Measurements from ENCODE around the gene FNDC3A. TPM values are rescaled to one million over a fixed set of nuclear protein-coding genes. Genes with fewer than 3 reads are reported as not detected.

The FNDC3A gene
- total and polyA plus RNA-seq, 2 donors from 2014 or later, result 12.5 to 67.8 TPM

- intact Hi-C loops (cut with DNase I), result no loop called here
- Histone ChIP-seq H3K36me3 (ENCODE audit: control insufficient read depth in 2 of 3, insufficient read depth in 3 of 3, low read length in 3 of 3) (no peaks in the 10 kb centered on the region), H3K9ac (ENCODE audit: low read length in 3 of 3) (no peak overlapping the region), H3K27ac (ENCODE audit: low read depth in 2 of 2, low read length in 2 of 2) (no peak overlapping the region), H3K4me3 (ENCODE audit: low read length in 3 of 3) (peak overlapping the region in 2 of 3 donors; percentile 38 to 80), H3K27me3 (ENCODE audit: control insufficient read depth, insufficient read depth, low read length) (no peaks in the 10 kb centered on the region), H3K9me3 (ENCODE audit: control insufficient read depth in 2 of 3, insufficient read depth in 1 of 3, low read length in 3 of 3) (no peaks in the 10 kb centered on the region), H3K4me1 (ENCODE audit: control insufficient read depth in 2 of 3, insufficient read depth in 2 of 3, low read depth in 1 of 3, low read length in 3 of 3) (peaks cover 0 to 6% (median 0%) of the 10 kb centered on the region in 3 donors)
- FAIRE-seq, result peak; percentile 76
- no peak for TF ChIP-seq CTCF (IDR thresholded peaks at IDR 0.05; ENCODE audit: borderline replicate concordance, extremely low read depth, insufficient read depth)
- DNase-seq, result no peak
These were observed 2.3 kb downstream of the FNDC3A start for GRCh38 chr13:48977973-48978372.

- DNase-seq (no peak), FAIRE-seq (no peak)
- intact Hi-C loops (cut with DNase I), result no loop called here
- peaks cover 0 to 6% (median 0%) of the 10 kb centered on the region in 3 donors for H3K4me1 ChIP-seq (ENCODE audit: control insufficient read depth in 2 of 3, insufficient read depth in 2 of 3, low read depth in 1 of 3, low read length in 3 of 3)
- peak overlapping the region in 2 of 3 donors; percentile 17 to 40 for H3K4me3 ChIP-seq (ENCODE audit: low read length in 3 of 3)
- TF ChIP-seq CTCF (IDR thresholded peaks at IDR 0.05; ENCODE audit: borderline replicate concordance, extremely low read depth, insufficient read depth), result no peak
- no peaks in the 10 kb centered on the region for H3K27me3 ChIP-seq (ENCODE audit: control insufficient read depth, insufficient read depth, low read length)
- H3K36me3 ChIP-seq (ENCODE audit: control insufficient read depth in 2 of 3, insufficient read depth in 3 of 3, low read length in 3 of 3), result no peaks in the 10 kb centered on the region
- no peaks in the 10 kb centered on the region for H3K9me3 ChIP-seq (ENCODE audit: control insufficient read depth in 2 of 3, insufficient read depth in 1 of 3, low read length in 3 of 3)
- H3K27ac ChIP-seq (ENCODE audit: low read depth in 2 of 2, low read length in 2 of 2), result no peak overlapping the region
- H3K9ac ChIP-seq (ENCODE audit: low read length in 3 of 3), result no peak overlapping the region
These were observed 3.4 kb downstream of the FNDC3A start for GRCh38 chr13:48978942-48979601.

GRCh38 chr13:48979892-48980291 is 4.2 kb downstream of the FNDC3A start:
- no peaks in the 10 kb centered on the region for H3K9me3 ChIP-seq (ENCODE audit: control insufficient read depth in 2 of 3, insufficient read depth in 1 of 3, low read length in 3 of 3)
- no peak overlapping the region for H3K4me3 ChIP-seq (ENCODE audit: low read length in 3 of 3)
- H3K9ac ChIP-seq (ENCODE audit: low read length in 3 of 3), result no peak overlapping the region
- DNase-seq (no peak), FAIRE-seq (no peak)
- intact Hi-C loops (cut with DNase I), result no loop called here
- H3K4me1 ChIP-seq (ENCODE audit: control insufficient read depth in 2 of 3, insufficient read depth in 2 of 3, low read depth in 1 of 3, low read length in 3 of 3), result peaks cover 0 to 6% (median 0%) of the 10 kb centered on the region in 3 donors
- H3K27ac ChIP-seq (ENCODE audit: low read depth in 2 of 2, low read length in 2 of 2), result no peak overlapping the region
- no peaks in the 10 kb centered on the region for H3K36me3 ChIP-seq (ENCODE audit: control insufficient read depth in 2 of 3, insufficient read depth in 3 of 3, low read length in 3 of 3)
- no peak for TF ChIP-seq CTCF (IDR thresholded peaks at IDR 0.05; ENCODE audit: borderline replicate concordance, extremely low read depth, insufficient read depth)
- H3K27me3 ChIP-seq (ENCODE audit: control insufficient read depth, insufficient read depth, low read length), result no peaks in the 10 kb centered on the region
